GM12892 (cell line): ENCODE data around the gene TPD52L2.

Experiments used
- DNase-seq: peaks from one replicate; pipeline ENCODE4 v3.0.0; 2011; ENCODE audit not compliant: insufficient read length
- FAIRE-seq: peaks from 2 replicates; lab custom pipeline; 2011; peaks lifted over from hg19 to GRCh38; lab: Jason Lieb, UNC
- POLR2A ChIP-seq: IDR thresholded peaks from 2 replicates; pipeline ENCODE4 v1.6.1; 2011; ENCODE audit warnings: low read depth, low read length, control low read depth
- POLR2AphosphoS5 ChIP-seq: IDR thresholded peaks from 2 replicates; pipeline ENCODE4 v1.6.1; 2011; ENCODE audit warnings: low read depth, low read length, control low read depth
- TAF1 ChIP-seq: IDR thresholded peaks from 2 replicates; pipeline ENCODE4 v1.6.1; 2011; ENCODE audit warnings: low read depth, mild to moderate bottlenecking, control low read depth, low read length, borderline replicate concordance

Gene TPD52L2

GRCh38 chr20:63829603-63829944, 35.5 kb upstream of the TPD52L2 start:
- TF ChIP-seq TAF1 (no peak), POLR2AphosphoS5 (no peak), POLR2A (no peak)
- DNase-seq, result no peak
- FAIRE-seq, result no peak

DNA sequence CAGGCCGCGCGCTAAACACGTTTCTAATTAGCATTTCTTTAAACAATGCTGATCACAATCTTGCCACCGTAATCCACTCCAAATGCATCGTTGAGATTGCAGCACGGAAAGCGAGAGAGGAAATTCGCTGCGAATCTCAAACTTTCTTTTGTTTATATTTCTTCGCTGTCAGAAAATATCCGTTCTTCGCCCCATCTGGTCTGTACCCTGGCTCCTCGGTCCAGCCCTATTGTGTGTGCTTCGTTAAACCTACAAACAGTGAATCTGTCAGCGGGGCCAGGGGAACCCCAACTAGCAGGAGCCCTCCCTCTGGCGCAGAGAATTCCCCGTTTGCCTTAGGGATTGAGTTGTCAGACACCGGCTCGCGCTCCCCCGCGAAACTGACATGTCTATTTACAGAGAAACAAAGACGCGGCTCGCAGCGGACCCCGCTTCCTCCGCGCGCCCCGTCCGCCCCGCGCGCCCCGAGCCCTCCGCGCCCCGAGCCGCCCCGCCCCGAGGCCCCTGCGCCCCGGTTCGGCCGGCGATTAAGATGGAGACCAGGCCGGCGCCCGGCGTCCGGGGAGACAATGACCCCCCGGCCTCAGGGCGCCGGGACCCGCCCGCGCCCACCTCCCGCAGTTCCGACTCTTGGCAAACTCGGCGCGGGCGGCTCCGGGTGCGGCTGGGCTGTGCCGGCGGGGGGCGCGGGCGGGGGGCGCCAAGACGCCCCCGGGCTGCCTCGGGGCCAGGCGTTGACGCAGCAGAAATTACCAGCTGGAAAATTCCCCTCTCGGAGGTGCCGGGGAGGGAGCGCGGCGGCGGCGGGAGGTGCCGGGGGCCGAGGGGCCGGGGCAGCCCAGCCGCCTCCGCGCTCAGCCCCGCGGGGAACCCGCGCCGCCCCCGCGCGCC, 34.9 kb upstream of the TPD52L2 start:
- no peak for FAIRE-seq
- no peak for DNase-seq
- TF ChIP-seq POLR2AphosphoS5, result no peak
- TF ChIP-seq TAF1, result no peak
- TF ChIP-seq POLR2A, result no peak

GRCh38 chr20:63830841-63831588, 34.1 kb upstream of the TPD52L2 start, which contains the start of gene ZBTB46:
Gene ZBTB46 (minus strand): TSS chr20:63831264. CDS start chr20:63790757, 40,507 bp downstream.
- FAIRE-seq (no peak), DNase-seq (peak; percentile 94)
- TF ChIP-seq POLR2A, result no peak
- no peak for TF ChIP-seq POLR2AphosphoS5
- no peak for TF ChIP-seq TAF1

GRCh38 chr20:63831646-63831992, 33.5 kb upstream of the TPD52L2 start:
- TF ChIP-seq POLR2A, result no peak
- TF ChIP-seq TAF1, result no peak
- TF ChIP-seq POLR2AphosphoS5, result no peak
- DNase-seq (no peak), FAIRE-seq (no peak)

DNA sequence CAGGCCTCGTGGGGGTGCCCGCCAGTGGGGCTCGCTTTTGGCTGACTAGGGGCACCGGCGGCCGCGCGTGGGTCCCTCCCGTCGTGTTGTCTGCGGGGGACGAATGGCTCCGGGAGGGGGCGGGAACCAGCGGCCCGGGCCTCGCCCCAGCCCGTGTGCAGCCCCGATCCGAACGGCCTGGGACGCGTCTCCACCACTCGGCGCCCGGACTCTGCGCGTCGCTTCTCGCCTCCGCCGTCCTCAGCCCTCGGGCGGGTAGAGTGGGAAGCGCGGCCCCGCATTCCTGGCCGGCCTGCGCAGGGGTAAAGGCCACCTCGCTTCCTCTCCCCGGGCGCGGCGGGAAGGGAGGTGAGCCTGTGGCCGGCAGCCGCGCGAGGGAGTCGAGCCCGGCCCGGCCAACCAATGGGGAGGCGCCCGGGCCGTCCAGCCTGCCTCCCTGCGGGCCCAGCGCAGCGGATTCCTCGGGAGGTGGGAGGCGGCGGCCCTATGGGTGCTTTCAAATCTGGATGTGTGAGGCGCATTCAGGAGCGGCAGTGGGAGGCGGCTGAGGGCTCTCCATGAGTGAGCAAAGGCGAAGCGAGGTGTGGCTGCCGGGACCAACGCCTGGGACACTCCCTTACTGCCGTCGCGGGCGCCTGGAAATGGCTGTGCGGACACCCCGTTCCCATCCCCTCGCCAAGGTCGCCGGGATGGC, 32.9 kb upstream of the TPD52L2 start:
- FAIRE-seq (no peak), DNase-seq (no peak)
- TF ChIP-seq POLR2A (no peak), TAF1 (no peak)

GRCh38 chr20:63833776-63834490, 31.1 kb upstream of the TPD52L2 start:
- DNase-seq (no peak), FAIRE-seq (no peak)
- TF ChIP-seq TAF1 (no peak), POLR2A (no peak), POLR2AphosphoS5 (no peak)

DNA sequence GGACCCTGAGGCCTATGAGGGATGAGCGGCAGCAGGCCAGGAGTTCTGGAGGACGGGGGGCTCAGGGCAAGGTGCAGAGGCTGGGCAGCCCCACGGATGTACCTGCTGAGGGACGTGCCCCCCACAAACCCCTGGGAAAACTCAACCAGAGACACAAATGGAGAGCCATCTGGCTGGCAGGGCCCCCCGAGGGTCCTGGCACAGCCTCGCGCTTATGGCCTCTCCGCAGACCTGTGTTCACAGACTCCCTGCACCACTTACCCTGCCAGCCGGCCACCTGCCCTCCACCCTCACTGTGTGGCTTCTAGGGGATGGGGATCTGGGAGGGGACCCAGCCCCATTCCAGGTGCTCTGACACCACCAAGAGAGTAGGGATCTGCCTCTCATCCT, 30.6 kb upstream of the TPD52L2 start:
- no peak for DNase-seq
- no peak for FAIRE-seq
- TF ChIP-seq TAF1 (no peak), POLR2A (no peak), POLR2AphosphoS5 (no peak)

- DNase-seq (no peak), FAIRE-seq (no peak)
- TF ChIP-seq POLR2A (no peak), TAF1 (no peak), POLR2AphosphoS5 (no peak)
These were observed 29.8 kb upstream of the TPD52L2 start for GRCh38 chr20:63835021-63835858.

DNA sequence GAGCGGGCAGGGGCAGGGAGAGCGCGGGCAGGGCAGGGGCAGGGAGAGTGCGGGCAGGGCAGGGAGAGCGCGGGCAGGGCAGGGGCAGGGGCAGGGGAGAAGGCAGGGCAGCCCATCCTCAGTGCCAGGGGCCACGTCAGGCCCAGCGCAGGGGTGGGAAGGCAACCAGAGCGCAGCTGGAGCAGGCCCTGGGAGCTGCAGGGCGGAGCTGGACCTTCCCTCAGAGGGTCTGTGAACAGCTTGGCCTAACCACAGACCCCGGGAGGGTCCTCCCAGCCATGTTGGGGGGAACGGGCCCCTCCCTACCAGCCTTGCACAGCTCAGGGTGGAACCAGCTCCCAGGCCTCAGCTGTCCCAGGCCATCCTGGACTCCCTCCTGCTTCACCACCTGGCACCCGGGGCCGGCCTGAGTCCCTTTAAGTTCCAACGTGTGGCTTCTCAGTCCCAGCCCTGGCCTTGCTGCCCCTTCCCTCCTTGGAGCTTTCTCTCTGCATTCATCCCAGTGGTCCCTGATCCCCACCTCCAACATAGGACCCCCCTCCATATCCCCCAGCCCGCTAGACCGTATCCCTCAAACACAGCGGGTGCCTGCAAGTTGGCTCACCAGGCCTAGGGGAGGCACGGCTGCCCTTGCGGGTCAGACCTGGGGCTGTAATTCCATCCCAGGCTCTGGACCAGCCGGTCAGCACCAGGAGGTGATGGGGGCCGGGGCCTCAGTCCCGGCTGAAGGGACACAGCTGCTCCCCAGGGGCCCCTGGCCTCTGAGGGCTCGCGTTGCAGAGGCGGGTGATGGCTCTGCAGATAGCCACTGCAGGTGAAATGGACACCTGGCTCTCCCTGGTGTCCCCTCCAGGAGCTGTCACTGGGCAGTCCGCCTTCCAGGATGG, 28.4 kb upstream of the TPD52L2 start:
- FAIRE-seq (no peak), DNase-seq (no peak)
- TF ChIP-seq TAF1 (no peak), POLR2A (no peak), POLR2AphosphoS5 (no peak)

GRCh38 chr20:63837479-63837878, 27.6 kb upstream of the TPD52L2 start:
- FAIRE-seq (no peak), DNase-seq (no peak)
- TF ChIP-seq POLR2A (no peak), POLR2AphosphoS5 (no peak), TAF1 (no peak)

DNA sequence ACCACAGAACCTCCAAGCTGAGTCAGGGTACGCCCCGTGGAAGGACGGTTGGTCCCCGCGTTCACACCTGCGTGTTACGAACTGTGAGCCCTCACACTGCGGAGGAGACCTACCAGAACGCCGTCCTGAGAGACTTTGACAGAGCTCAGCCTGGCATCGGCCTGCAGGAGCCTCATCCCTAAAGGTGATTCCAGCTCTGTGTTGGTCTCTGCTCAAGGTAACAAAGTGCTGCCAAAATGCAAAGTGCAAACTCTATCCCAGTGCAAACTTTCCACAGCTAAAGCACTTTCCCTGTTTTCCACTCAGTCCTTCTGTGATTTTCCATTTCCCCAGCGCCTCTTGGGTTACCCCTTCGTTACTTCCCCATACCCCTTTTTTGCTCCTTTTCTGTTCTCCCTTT, 25.4 kb upstream of the TPD52L2 start:
- TF ChIP-seq POLR2A (no peak), TAF1 (no peak), POLR2AphosphoS5 (no peak)
- FAIRE-seq, result no peak

More for the DNA sequence above, 25.4 kb upstream of the TPD52L2 start:
- no peak for DNase-seq
